Measurements from ENCODE around the gene DDX10.
"Not testable (repeated sequence)": the region's sequence is repeated elsewhere in the genome, so short reads cannot be mapped to it uniquely, and the experiment has no call there.

DDX10 gene

GRCh38 chr11:108664730-108665525, at the start of gene DDX10:
TSS of gene DDX10 (plus strand) at chr11:108665069. CDS start at chr11:108665154, 85 bp downstream.
- DNase-seq = peak; percentile 100

- no peak for DNase-seq
Measured at GRCh38 chr11:108616549-108616948, 48.3 kb upstream of the DDX10 start.

GRCh38 chr11:108617055-108617454, 47.8 kb upstream of the DDX10 start:
- DNase-seq = no peak

GRCh38 chr11:108618529-108618928, 46.3 kb upstream of the DDX10 start:
- DNase-seq = no peak

GRCh38 chr11:108620958-108621772, 43.7 kb upstream of the DDX10 start:
- DNase-seq = no peak

- no peak for DNase-seq
Measured at GRCh38 chr11:108622341-108622740, 42.5 kb upstream of the DDX10 start.

GRCh38 chr11:108624196-108624925, 40.5 kb upstream of the DDX10 start:
- DNase-seq = no peak

- no peak for DNase-seq
Measured at GRCh38 chr11:108628326-108628725, 36.5 kb upstream of the DDX10 start.

GRCh38 chr11:108628812-108629211, 36.1 kb upstream of the DDX10 start:
- DNase-seq = no peak

- DNase-seq = no peak
Measured at GRCh38 chr11:108629274-108629673, 35.6 kb upstream of the DDX10 start.

- no peak for DNase-seq
Measured at GRCh38 chr11:108632041-108632704, 32.7 kb upstream of the DDX10 start.

GRCh38 chr11:108635106-108635505, 29.8 kb upstream of the DDX10 start:
- no peak for DNase-seq

GRCh38 chr11:108636222-108636621, 28.6 kb upstream of the DDX10 start:
- no peak for DNase-seq

GRCh38 chr11:108639146-108639545, 25.7 kb upstream of the DDX10 start:
- DNase-seq = no peak

- DNase-seq = not testable (repeated sequence)
Measured at GRCh38 chr11:108641752-108642151, 23.1 kb upstream of the DDX10 start.

GRCh38 chr11:108643974-108644373, 20.9 kb upstream of the DDX10 start:
- DNase-seq = no peak

- no peak for DNase-seq
Measured at GRCh38 chr11:108645970-108646369, 18.9 kb upstream of the DDX10 start.

- DNase-seq = no peak
Measured at GRCh38 chr11:108647387-108647700, 17.5 kb upstream of the DDX10 start.

- DNase-seq = peak; percentile 78
Measured at GRCh38 chr11:108647701-108648527, 17.0 kb upstream of the DDX10 start.

GRCh38 chr11:108648528-108648885, 16.4 kb upstream of the DDX10 start:
- no peak for DNase-seq

- not testable (repeated sequence) for DNase-seq
Measured at GRCh38 chr11:108654100-108654499, 10.8 kb upstream of the DDX10 start.

GRCh38 chr11:108654994-108655631, 9.8 kb upstream of the DDX10 start:
- DNase-seq = peak; percentile 65
